DLD1 (cell line): ENCODE measurements around the gene KBTBD4.
"Not testable (repeated sequence)": the region's sequence is repeated elsewhere in the genome, so short reads cannot be mapped to it uniquely, and the experiment has no call there.

Experiments
- in situ Hi-C: cut with HindIII; loops from 2 replicates; pipeline ENCODE4 v1.10.0; 2017; ENCODE audit warnings: low sequenced_read_pairs

Gene KBTBD4

GRCh38 chr11:47562393-47562792 lies 16.4 kb downstream of the KBTBD4 start:
- in situ Hi-C loops = not testable (repeated sequence)

GRCh38 chr11:47560426-47560825 lies 18.3 kb downstream of the KBTBD4 start:
- in situ Hi-C loops = no loop called here

GRCh38 chr11:47558695-47559094 lies 20.1 kb downstream of the KBTBD4 start:
- in situ Hi-C loops = no loop called here

- in situ Hi-C loops = not testable (repeated sequence)
Observed at GRCh38 chr11:47557004-47557403, 21.8 kb downstream of the KBTBD4 start.

- in situ Hi-C loops = no loop called here
Observed at GRCh38 chr11:47553406-47553743, 25.4 kb downstream of the KBTBD4 start.

GRCh38 chr11:47552566-47553405 lies 26.0 kb downstream of the KBTBD4 start, which contains the start of gene CELF1:
CELF1 (minus strand) TSS chr11:47553132; CDS start chr11:47499523, 53,609 bp downstream.
- in situ Hi-C loops = no loop called here

GRCh38 chr11:47552056-47552565 lies 26.7 kb downstream of the KBTBD4 start:
- in situ Hi-C loops = no loop called here

GRCh38 chr11:47551086-47551485 lies 27.7 kb downstream of the KBTBD4 start:
- in situ Hi-C loops = no loop called here

- in situ Hi-C loops = no loop called here
Observed at GRCh38 chr11:47550288-47551047, 28.3 kb downstream of the KBTBD4 start.

- in situ Hi-C loops = not testable (repeated sequence)
Observed at GRCh38 chr11:47546274-47546673, 32.5 kb downstream of the KBTBD4 start.

- in situ Hi-C loops = no loop called here
Observed at GRCh38 chr11:47545298-47545697, 33.5 kb downstream of the KBTBD4 start.

- in situ Hi-C loops = no loop called here
Observed at GRCh38 chr11:47541070-47541469, 37.7 kb downstream of the KBTBD4 start.

GRCh38 chr11:47539681-47540039 lies 39.1 kb downstream of the KBTBD4 start:
- in situ Hi-C loops = no loop called here

GRCh38 chr11:47538741-47539565 lies 39.8 kb downstream of the KBTBD4 start:
- in situ Hi-C loops = no loop called here

GRCh38 chr11:47536915-47537314 lies 41.9 kb downstream of the KBTBD4 start:
- in situ Hi-C loops = no loop called here

GRCh38 chr11:47534704-47535251 lies 44.0 kb downstream of the KBTBD4 start:
- in situ Hi-C loops = no loop called here

GRCh38 chr11:47533690-47534151 lies 45.0 kb downstream of the KBTBD4 start:
- in situ Hi-C loops = no loop called here

- in situ Hi-C loops = no loop called here
Observed at GRCh38 chr11:47532597-47533213, 46.1 kb downstream of the KBTBD4 start.

GRCh38 chr11:47531666-47532065 lies 47.1 kb downstream of the KBTBD4 start:
- in situ Hi-C loops = no loop called here

- in situ Hi-C loops = not testable (repeated sequence)
Observed at GRCh38 chr11:47530721-47531120, 48.0 kb downstream of the KBTBD4 start.
